ENCODE measurements around the gene GPX4.
"Not testable (repeated sequence)": the region's sequence is repeated elsewhere in the genome, so short reads cannot be mapped to it uniquely, and the experiment has no call there.

GPX4 gene

GRCh38 chr19:1103132-1103707, 574 bp upstream of the GPX4 start:
- DNase-seq = no peak

DNA sequence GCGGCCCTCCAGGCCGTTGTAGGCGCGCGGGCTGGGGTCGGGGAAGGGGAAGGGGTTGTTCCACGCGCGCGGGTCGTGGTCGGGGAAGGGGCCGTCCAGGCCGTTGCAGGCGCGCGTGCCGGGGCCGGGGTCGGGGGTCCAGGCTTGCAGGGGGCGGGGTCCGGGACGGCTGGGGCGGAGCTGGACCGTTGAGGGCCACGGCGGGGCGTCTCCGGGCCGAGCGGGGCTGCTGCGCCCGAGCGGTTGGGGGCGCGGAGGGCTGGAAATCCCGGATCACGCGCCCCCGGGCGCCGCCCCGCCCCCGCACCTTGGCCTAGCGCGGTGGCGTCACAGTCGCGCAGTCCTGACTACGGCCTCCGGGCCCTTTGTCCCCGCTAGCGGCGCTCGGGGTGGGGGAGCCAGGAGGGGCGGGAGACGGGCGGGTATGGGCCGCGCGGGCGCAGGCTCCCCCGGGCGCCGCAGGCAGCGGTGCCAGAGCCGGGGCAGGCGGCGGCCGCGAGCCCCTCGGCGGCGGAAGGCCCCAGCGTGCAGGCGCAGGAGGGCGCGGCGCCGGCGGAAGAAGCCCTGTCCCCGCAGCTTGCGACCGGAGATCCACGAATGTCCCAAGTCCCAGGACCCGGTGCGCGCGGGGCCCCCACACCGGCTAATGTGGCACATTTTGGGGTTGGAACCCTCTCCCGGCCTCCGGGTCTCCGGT, 665 bp downstream of the GPX4 start:
- DNase-seq = peak; percentile 59

DNA sequence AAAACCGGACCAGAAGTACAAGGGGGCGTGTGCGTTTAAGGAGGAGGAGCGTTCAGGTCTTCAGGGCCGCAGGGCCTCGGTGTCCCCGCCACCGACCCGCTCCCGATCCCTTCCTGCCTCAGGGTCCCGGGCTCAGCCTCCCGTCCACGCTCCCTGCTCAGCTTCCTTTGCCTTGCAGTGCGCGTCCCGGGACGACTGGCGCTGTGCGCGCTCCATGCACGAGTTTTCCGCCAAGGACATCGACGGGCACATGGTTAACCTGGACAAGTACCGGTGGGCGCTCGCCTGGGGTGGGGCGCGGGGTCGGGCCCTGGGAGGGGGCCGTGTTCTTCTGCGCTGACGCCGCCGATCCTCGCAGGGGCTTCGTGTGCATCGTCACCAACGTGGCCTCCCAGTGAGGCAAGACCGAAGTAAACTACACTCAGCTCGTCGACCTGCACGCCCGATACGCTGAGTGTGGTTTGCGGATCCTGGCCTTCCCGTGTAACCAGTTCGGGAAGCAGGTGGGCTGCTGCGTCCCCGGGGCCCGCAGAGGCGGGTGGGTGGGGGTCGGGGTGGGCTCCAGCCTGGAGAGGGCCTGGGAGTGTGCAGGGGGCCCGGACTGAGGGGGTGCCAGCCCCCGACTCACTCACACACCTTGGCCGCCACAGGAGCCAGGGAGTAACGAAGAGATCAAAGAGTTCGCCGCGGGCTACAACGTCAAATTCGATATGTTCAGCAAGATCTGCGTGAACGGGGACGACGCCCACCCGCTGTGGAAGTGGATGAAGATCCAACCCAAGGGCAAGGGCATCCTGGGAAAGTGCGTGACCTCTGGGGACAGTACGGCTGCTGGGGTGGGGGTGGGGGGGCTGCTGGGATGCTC, 1.4 kb downstream of the GPX4 start:
- peak; percentile 36 for DNase-seq

DNA sequence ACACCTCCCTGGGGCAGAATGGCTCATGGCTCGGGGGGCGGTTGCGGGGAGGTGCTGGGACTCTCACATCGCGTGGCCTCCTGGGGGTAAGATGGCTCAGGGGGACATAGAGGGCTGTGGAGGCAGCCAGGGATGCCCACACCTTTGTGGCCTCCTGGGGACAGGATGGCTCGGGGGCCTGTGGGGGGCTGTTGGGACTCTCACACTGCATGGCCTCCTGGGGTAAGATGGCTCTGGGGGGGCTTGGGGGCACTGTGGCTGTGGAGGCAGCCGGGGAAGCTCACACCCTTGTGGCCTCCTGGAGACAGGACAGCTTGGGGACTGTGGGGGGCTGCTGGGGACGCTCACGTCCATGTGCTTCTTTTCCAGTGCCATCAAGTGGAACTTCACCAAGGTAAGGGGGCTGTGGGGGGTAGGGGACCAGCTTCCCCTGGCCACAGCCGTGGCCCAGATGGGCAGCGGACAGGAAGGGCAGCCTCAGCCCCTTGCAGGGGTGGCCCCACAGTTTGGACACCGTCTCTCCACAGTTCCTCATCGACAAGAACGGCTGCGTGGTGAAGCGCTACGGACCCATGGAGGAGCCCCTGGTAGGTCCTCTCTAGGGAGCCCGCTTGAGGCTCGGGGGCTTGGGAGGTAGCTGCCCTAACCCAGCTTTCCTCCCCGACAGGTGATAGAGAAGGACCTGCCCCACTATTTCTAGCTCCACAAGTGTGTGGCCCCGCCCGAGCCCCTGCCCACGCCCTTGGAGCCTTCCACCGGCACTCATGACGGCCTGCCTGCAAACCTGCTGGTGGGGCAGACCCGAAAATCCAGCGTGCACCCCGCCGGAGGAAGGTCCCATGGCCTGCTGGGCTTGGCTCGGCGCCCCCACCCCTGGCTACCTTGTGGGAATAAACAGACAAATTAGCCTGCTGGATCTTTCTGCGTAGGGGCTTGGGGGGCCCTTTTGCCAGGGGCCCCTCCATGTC, 2.4 kb downstream of the GPX4 start:
- no peak for DNase-seq

DNA sequence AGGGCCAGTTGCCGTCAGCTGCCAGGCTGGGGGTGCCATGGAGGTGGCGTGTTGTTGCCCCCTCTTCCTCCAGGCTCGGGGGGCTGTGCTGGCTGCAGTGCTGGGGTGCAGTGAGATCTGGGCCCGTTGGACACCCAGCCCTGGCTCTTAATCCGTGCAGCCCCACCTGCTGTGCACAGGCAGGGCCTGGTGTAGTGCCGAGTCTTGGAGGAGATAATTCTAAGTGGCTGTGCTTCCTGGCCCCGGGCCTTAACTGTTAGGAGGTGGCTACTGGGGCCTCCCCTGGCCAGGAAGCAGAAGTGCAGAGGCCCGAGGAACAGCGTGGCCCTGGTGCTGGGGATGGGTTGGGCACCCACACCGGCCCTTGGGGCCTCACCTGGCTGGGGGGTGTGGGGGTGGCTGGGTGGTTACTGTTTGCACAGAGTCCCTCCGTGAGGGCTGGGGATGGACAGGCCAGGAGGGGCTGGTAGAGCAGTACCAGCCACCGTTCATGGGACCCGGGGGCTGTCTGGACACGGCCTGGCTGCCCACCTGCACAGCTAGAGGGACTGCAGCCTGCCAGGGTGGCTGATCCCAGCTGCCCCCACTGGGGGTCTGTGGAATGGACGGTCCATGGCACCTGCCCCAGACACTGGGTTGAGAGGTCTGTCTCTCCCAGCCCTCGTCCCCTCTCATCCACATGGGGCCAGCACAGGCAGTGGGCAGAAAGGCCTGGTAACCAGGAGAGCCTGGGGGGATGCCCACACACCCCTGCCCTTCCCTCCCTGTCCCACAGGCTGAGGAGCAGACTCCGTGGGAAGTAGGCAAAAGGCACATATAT, 3.3 kb downstream of the GPX4 start:
- DNase-seq = peak; percentile 33

GRCh38 chr19:1107661-1108261, 4.0 kb downstream of the GPX4 start:
- no peak for DNase-seq

- DNase-seq = no peak
Observed at GRCh38 chr19:1108291-1109031, 4.7 kb downstream of the GPX4 start.

DNA sequence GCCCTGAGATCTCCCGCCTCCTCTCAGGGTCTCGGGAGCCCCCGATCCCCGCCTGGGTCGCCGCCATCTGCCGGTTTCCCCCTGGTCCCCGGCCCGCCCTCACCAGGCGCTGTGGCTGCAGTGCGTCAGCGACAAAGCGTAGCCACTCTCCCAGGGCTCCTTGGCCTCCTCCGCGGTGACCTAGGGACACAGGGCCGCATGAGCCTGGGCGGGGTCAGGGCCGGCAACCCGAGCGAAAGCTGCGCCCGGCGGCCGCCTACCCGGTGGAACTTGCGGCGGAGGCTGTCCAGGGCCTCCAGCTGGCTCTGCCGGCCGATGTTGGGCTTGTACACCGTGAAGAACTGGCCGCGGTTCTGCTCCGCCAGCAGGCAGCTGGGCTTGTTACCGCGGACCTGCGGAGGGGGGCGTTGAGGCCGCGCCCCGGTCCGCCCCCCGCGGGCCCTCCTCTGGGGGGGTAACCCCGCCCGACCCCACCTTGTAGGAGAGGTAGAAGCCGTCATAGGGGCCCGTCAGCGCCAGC, 5.3 kb downstream of the GPX4 start:
- DNase-seq = no peak

GRCh38 chr19:1109697-1110671, 6.2 kb downstream of the GPX4 start:
- no peak for DNase-seq

GRCh38 chr19:1110809-1111640, 7.2 kb downstream of the GPX4 start:
- no peak for DNase-seq

- DNase-seq = no peak
Observed at GRCh38 chr19:1111641-1112267, 8.0 kb downstream of the GPX4 start.

DNA sequence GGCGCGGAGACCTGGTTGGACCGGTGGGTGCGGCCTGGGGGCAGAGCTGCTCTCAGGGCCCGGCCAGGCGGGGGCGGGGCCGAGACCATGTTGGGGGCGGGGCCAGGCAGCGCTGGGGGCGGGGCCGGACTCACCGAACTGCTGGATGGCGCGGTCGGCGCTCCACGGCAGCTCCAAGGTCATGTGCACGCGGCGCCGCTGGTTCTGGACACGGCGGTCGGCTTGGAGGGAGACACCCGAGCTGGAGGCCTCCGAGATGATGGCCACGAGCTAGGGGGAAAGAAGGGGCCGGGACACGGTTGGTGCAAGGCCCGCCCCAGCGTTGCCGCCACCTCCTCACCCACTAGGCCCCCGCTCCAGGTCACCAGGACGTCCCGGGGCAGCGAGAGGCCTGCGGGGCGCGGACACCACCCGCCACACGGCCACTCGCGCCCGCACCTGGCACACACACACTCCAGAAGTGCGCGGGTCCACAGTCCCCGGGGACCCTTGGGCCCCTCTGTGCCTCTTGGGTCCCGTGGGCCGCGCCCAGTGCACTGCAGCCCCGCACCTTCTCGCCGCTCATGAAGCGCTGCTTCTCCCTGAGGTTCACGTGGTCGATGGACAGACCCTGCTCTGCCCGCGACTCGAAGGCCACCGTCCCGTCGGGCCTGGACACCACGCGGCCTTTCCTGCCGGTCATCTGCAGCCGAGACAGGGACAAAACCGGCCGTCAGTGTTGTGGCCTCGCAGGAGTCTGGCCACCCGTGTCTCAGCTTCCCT, 8.7 kb downstream of the GPX4 start:
- no peak for DNase-seq

GRCh38 chr19:1113030-1113985, 9.5 kb downstream of the GPX4 start:
- DNase-seq = peak; percentile 92

DNA sequence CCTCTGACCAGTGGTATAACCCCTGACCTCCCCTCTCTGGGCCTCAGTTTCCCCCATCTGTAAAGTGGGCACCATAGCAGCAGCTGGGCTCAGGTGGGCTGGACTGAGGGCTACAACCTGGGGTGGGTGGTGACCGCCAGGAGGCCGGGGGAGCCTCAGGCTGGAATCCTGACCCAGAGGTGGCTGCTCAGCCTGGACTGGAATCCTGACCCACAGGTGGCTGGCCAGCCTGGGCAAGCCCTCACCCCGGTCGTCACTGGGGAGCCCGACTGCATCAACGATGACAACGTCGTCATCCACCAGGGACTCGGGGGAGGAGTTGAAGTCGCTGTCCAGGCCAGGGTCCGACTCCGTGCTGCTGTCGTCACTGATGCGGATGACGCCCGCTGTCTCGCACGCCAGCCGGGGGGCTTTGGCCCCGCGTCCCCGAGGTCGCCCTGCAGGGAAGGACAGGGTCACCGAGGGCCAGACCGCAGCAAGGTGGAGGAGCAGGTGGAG, 10.2 kb downstream of the GPX4 start:
- no peak for DNase-seq

- not testable (repeated sequence) for DNase-seq
Observed at GRCh38 chr19:1114728-1115127, 10.9 kb downstream of the GPX4 start.
